Pancreas (tissue), 10 donors: ENCODE results near the gene SLC5A11. TPM values are rescaled to one million over a fixed set of nuclear protein-coding genes. Genes with fewer than 3 reads are reported as not detected.

ENCODE experiments used
- ATAC-seq, 4 donors: fragments of 200-7000 bp; cut with Tn5 transposase; one replicate each; pipeline versions ENCODE4 v1.8.0 to v1.9.1; 2020; ENCODE audit warnings: mild to moderate bottlenecking in 4 of 4, moderate library complexity in 4 of 4
- DNase-seq, 6 donors: peaks; one replicate each; pipeline ENCODE4 v3.0.0-alpha.2; 2020
- FAIRE-seq: peaks from 2 replicates; lab custom pipeline; 2012; peaks lifted over from hg19 to GRCh38; lab: Jason Lieb, UNC
- H3K27ac ChIP-seq, 4 donors: fragments of 200-600 bp; sonication (generic); 1 replicate in 3 of 4; 2 replicates in 1 of 4; pipeline versions ENCODE4 v1.5.0 to v1.8.0; 2020
- H3K27me3 ChIP-seq, 4 donors: fragments of 200-600 bp; one replicate each; pipeline ENCODE4 v1.8.0; 2021
- H3K36me3 ChIP-seq, 3 donors: fragments of 200-600 bp; sonication (generic) in 1 of 3; one replicate each; pipeline versions ENCODE4 v1.5.0 to v1.8.0; 2020 to 2021
- H3K4me1 ChIP-seq, 3 donors: fragments of 200-600 bp; one replicate each; pipeline ENCODE4 v1.8.0; 2021
- H3K4me3 ChIP-seq, 4 donors: fragments of 200-600 bp; sonication (generic) in 2 of 4; one replicate each; pipeline versions ENCODE4 v1.5.0 to v1.8.0; 2020 to 2021
- H3K9me3 ChIP-seq, 4 donors: fragments of 200-600 bp; one replicate each; pipeline ENCODE4 v1.8.0; 2021
- CTCF ChIP-seq, 4 donors: fragments of 200-600 bp; sonication (generic) in 3 of 4; IDR thresholded peaks; one replicate each; pipeline versions ENCODE4 v1.5.0 to v1.8.0; 2021; ENCODE audit warnings: antibody characterized with exemption in 4 of 4
- WGBS, 2 donors: extraction: QIAGEN DNeasy Blood & Tissue Kit; methylation state at CpG; one replicate each; pipeline ENCODE4 v1.1.7; 2013; 5-methylcytosine and 5-hydroxymethylcytosine counted together
- intact Hi-C, 3 donors: fragments of 100-400 bp; cut with DNase I; formaldehyde crosslinking; loops; one replicate each; pipeline versions ENCODE4 v1.11.1 to v1.14.2; 2022
- polyA plus RNA-seq, 2 donors: library from polyadenylated mRNA; stranded (reverse); fragments of 200-250 nt; gene quantifications; one replicate each; pipeline ENCODE4 v1.2.3, GENCODE V29; 2013
- total RNA-seq, 6 donors: library from RNA; stranded (reverse); fragmentation: NEBNext Ultra II Directional in 4 of 6; extraction: Animal tissue kit (Norgen Biotek cat#: 25700) in 4 of 6; gene quantifications; one replicate each; pipeline versions ENCODE4 v1.2.1 to v1.2.4, GENCODE V29; 2021 to 2023
- donor health status: healthy with polysubstance abuse.
- donor health status: DM: no; HTN: no; CAD: no; lungs with moderate emphysema.
- donor health status: DM: no; HTN: no; CAD: no.
- donor health status: control.
- donor health status: control.
- donor health status: Bipolar disorder and iron deficiency.
- donor health status: DM: yes; HTN: yes; CAD: no.
- donor health status: DM: no; HTN: no; CAD: no.
- donor health status: DM: no; HTN: no; CAD: no.
- donor health status: DM: yes; HTN: yes; CAD: no.

The SLC5A11 gene
- total and polyA plus RNA-seq, 8 donors, result 0.08 to 1.0 (median 0.25) TPM; not detected in 2

- intact Hi-C loops, result loop anchor here in 1 of 3 donors (10.0 kb wide), 1 partner anchor 255 kb away; no protein-coding TSS in a partner anchor
- no peak for TF ChIP-seq CTCF (IDR thresholded peaks at IDR 0.05)
- 71 to 83% methylated on average over 2 of the region's 2 CpGs for WGBS, 2 donors
- H3K4me1 ChIP-seq, result no peaks in the 10 kb centered on the region
- H3K36me3 ChIP-seq, result peaks cover 10 to 94% (median 49%) of the 10 kb centered on the region in 3 donors
- no peak overlapping the region for H3K27ac ChIP-seq
- H3K27me3 ChIP-seq, result no peaks in the 10 kb centered on the region
- no peak overlapping the region for H3K4me3 ChIP-seq
- ATAC-seq, result no peak
- no peak for DNase-seq
- no peaks in the 10 kb centered on the region for H3K9me3 ChIP-seq
- FAIRE-seq, result no peak
Measured at GRCh38 chr16:24819462-24820040, 26.2 kb upstream of the SLC5A11 start.

GRCh38 chr16:24820522-24820921 is 25.2 kb upstream of the SLC5A11 start:
- Histone ChIP-seq H3K4me3 (no peak overlapping the region), H3K27me3 (no peaks in the 10 kb centered on the region), H3K36me3 (peaks cover 10 to 84% (median 45%) of the 10 kb centered on the region in 3 donors), H3K9me3 (no peaks in the 10 kb centered on the region), H3K4me1 (no peaks in the 10 kb centered on the region), H3K27ac (no peak overlapping the region)
- TF ChIP-seq CTCF (IDR thresholded peaks at IDR 0.05), result no peak
- intact Hi-C loops, result no loop called here
- no peak for ATAC-seq
- 57 to 61% methylated on average over 1 of the region's 1 CpG for WGBS, 2 donors
- FAIRE-seq, result no peak
- no peak for DNase-seq

GRCh38 chr16:24821129-24821528 is 24.6 kb upstream of the SLC5A11 start:
- FAIRE-seq, result no peak
- TF ChIP-seq CTCF (IDR thresholded peaks at IDR 0.05), result no peak
- DNase-seq, result no peak
- 89 to 96% methylated on average over 9 of the region's 9 CpGs for WGBS, 2 donors
- intact Hi-C loops, result no loop called here
- peaks cover 10 to 78% (median 40%) of the 10 kb centered on the region in 3 donors for H3K36me3 ChIP-seq
- H3K27me3 ChIP-seq, result no peaks in the 10 kb centered on the region
- no peaks in the 10 kb centered on the region for H3K9me3 ChIP-seq
- no peak for ATAC-seq
- H3K4me1 ChIP-seq, result no peaks in the 10 kb centered on the region
- H3K4me3 ChIP-seq, result no peak overlapping the region
- no peak overlapping the region for H3K27ac ChIP-seq

GRCh38 chr16:24822542-24822941 is 23.2 kb upstream of the SLC5A11 start:
- Histone ChIP-seq H3K9me3 (no peaks in the 10 kb centered on the region), H3K4me1 (no peaks in the 10 kb centered on the region), H3K27me3 (no peaks in the 10 kb centered on the region), H3K27ac (no peak overlapping the region), H3K4me3 (no peak overlapping the region), H3K36me3 (peaks cover 10 to 72% (median 34%) of the 10 kb centered on the region in 3 donors)
- 93 to 94% methylated on average over 10 of the region's 10 CpGs for WGBS, 2 donors
- intact Hi-C loops, result no loop called here
- no peak for TF ChIP-seq CTCF (IDR thresholded peaks at IDR 0.05)
- ATAC-seq (no peak), DNase-seq (no peak), FAIRE-seq (no peak)

- Histone ChIP-seq H3K27me3 (no peaks in the 10 kb centered on the region), H3K4me1 (no peaks in the 10 kb centered on the region), H3K4me3 (no peak overlapping the region), H3K36me3 (peaks cover 10 to 68% (median 30%) of the 10 kb centered on the region in 3 donors), H3K9me3 (no peaks in the 10 kb centered on the region), H3K27ac (no peak overlapping the region)
- no peak for TF ChIP-seq CTCF (IDR thresholded peaks at IDR 0.05)
- intact Hi-C loops, result no loop called here
- no peak for DNase-seq
- peak in 1 of 4 donors; percentile 14 for ATAC-seq
- FAIRE-seq, result no peak
- WGBS, 2 donors, result 91 to 94% methylated on average over 8 of the region's 8 CpGs
Measured at GRCh38 chr16:24822974-24823373, 22.8 kb upstream of the SLC5A11 start.
